ENCODE data around the gene BRMS1L.

GRCh38 chr14:35808076-35808637, 18.0 kb upstream of the BRMS1L start:
- TF ChIP-seq CTCF (IDR thresholded peaks at IDR 0.05), result no peak
- TF ChIP-seq POLR2A (IDR thresholded peaks at IDR 0.05), result no peak

Measured in body of pancreas (tissue), 4 donors.